Keratinocyte (primary cell): ENCODE measurements around the gene UFD1. TPM values are rescaled to one million over a fixed set of nuclear protein-coding genes. Genes with fewer than 3 reads are reported as not detected.

ENCODE experiments used
- DNase-seq: peaks from one replicate; pipeline ENCODE4 v3.0.0-alpha.2; 2011; ENCODE audit warnings: low read depth, missing footprints, low spot score
- FAIRE-seq: peaks from 2 replicates; lab custom pipeline; 2011; peaks lifted over from hg19 to GRCh38; lab: Jason Lieb, UNC
- H2AFZ ChIP-seq: 2 replicates; pipeline ENCODE4 v1.6.0; 2012; ENCODE audit warnings: low read length, control low read depth, inconsistent platforms; ENCODE audit not compliant: control insufficient read depth
- H3K27ac ChIP-seq: 2 replicates; pipeline ENCODE4 v1.5.1; 2011; ENCODE audit warnings: low read length; ENCODE audit not compliant: control insufficient read depth, insufficient read depth
- H3K27me3 ChIP-seq: 3 replicates; pipeline ENCODE4 v1.6.0; 2011; ENCODE audit warnings: low read length; ENCODE audit not compliant: control insufficient read depth, insufficient read depth; ENCODE audit errors: extremely low read depth
- H3K36me3 ChIP-seq, 2 experiments: 2 replicates in 1 of 2; 3 replicates in 1 of 2; pipeline ENCODE4 v1.5.1; 2011; ENCODE audit warnings: low read length in 2 of 2, mild to moderate bottlenecking in 1 of 2; ENCODE audit not compliant: control insufficient read depth in 2 of 2, insufficient read depth in 2 of 2; ENCODE audit errors: extremely low read depth in 1 of 2
- H3K4me1 ChIP-seq: 3 replicates; pipeline ENCODE4 v1.5.1; 2011; ENCODE audit warnings: low read length; ENCODE audit not compliant: control insufficient read depth, insufficient read depth; ENCODE audit errors: extremely low read depth
- H3K4me2 ChIP-seq: 3 replicates; pipeline ENCODE4 v1.6.0; 2011; ENCODE audit warnings: low read depth, low read length; ENCODE audit not compliant: control insufficient read depth, insufficient read depth; ENCODE audit errors: extremely low read depth
- H3K4me3 ChIP-seq, 3 experiments: fragments of 200-600 bp in 1 of 3; sonication (generic) in 1 of 3; 2 replicates in 2 of 3; 3 replicates in 1 of 3; pipeline ENCODE4 v1.5.1; 2011 to 2016; ENCODE audit warnings: low read length in 3 of 3, mild to moderate bottlenecking in 3 of 3, control low read depth in 2 of 3, inconsistent platforms in 1 of 3, low read depth in 1 of 3, mixed read lengths in 1 of 3, mixed run types in 1 of 3, moderate library complexity in 1 of 3; ENCODE audit not compliant: control insufficient read depth in 2 of 3, insufficient read depth in 2 of 3; ENCODE audit errors: extremely low read depth in 1 of 3
- H3K79me2 ChIP-seq: 2 replicates; pipeline ENCODE4 v1.6.0; 2012; ENCODE audit warnings: low read length; ENCODE audit not compliant: control insufficient read depth, insufficient read depth
- H3K9ac ChIP-seq: 3 replicates; pipeline ENCODE4 v1.6.0; 2011; ENCODE audit warnings: low read length; ENCODE audit not compliant: control insufficient read depth, insufficient read depth; ENCODE audit errors: extremely low read depth
- H3K9me1 ChIP-seq: 3 replicates; pipeline ENCODE4 v1.6.0; 2011; ENCODE audit warnings: low read length; ENCODE audit not compliant: control insufficient read depth, insufficient read depth; ENCODE audit errors: extremely low read depth
- H3K9me3 ChIP-seq: 2 replicates; pipeline ENCODE4 v1.5.1; 2012; ENCODE audit warnings: low read depth, low read length; ENCODE audit not compliant: control insufficient read depth
- H4K20me1 ChIP-seq: 3 replicates; pipeline ENCODE4 v1.6.0; 2011; ENCODE audit warnings: low read length; ENCODE audit not compliant: control insufficient read depth, insufficient read depth; ENCODE audit errors: extremely low read depth
- CTCF ChIP-seq, 3 experiments: IDR thresholded peaks in 1 of 3; conservative IDR thresholded peaks in 1 of 3; optimal IDR thresholded peaks in 1 of 3; 2 replicates in 2 of 3; 3 replicates in 1 of 3; pipeline versions ENCODE3 to v1.5.1; 2011; ENCODE audit warnings: low read length in 3 of 3, mild to moderate bottlenecking in 3 of 3, moderate library complexity in 2 of 3, control low read depth in 1 of 3, inconsistent platforms in 1 of 3; ENCODE audit not compliant: insufficient read depth in 2 of 3; ENCODE audit errors: extremely low read depth in 1 of 3
- EZH2 ChIP-seq: IDR thresholded peaks from one replicate; pipeline ENCODE4 v1.6.1; 2012; ENCODE audit warnings: inconsistent platforms, mild to moderate bottlenecking, low read length, moderate library complexity
- dilution Hi-C: fragments of 300-500 bp; cut with MboI; formaldehyde crosslinking; loops from one replicate; pipeline ENCODE4 v1.7.0; 2020; ENCODE audit warnings: low sequenced_read_pairs; ENCODE audit not compliant: extremely low pct_ligation_motif_present
- polyA plus RNA-seq, 5 experiments: library from polyadenylated mRNA; depleted of rRNA in 3 of 5; stranded (reverse) in 3 of 5; stranded (forward) in 1 of 5; unstranded in 1 of 5; fragments of >200 nt; gene quantifications; 1 replicate in 1 of 5; 2 replicates in 3 of 5; 3 replicates in 1 of 5; pipeline versions ENCODE4 v1.2.1 to v1.2.3, GENCODE V29; 2011 to 2012; ENCODE audit warnings: missing spikeins in 2 of 5, low read depth in 1 of 5, low replicate concordance in 1 of 5

Gene UFD1
- polyA plus RNA-seq, 1 donor (not counting 4 experiments of a cell fraction or from before 2014, with no cell fraction given), result 145 TPM

- Histone ChIP-seq H3K9ac (no peak overlapping the region), H3K27me3 (peaks cover 8% of the 10 kb centered on the region), H3K27ac (no peak overlapping the region), H3K4me2 (no peak overlapping the region), H2AFZ (no peak overlapping the region), H3K9me1 (no peaks in the 10 kb centered on the region), H4K20me1 (peaks cover 4% of the 10 kb centered on the region), H3K79me2 (no peaks in the 10 kb centered on the region), H3K9me3 (no peaks in the 10 kb centered on the region), H3K4me1 (peaks cover 2% of the 10 kb centered on the region), H3K36me3 (peaks cover 0 to 23% of the 10 kb centered on the region in 2 experiments), H3K4me3 (no peak overlapping the region)
- DNase-seq (no peak), FAIRE-seq (no peak)
- no peak for TF ChIP-seq EZH2
- TF ChIP-seq CTCF (optimal IDR thresholded peaks at IDR 0.05 in 1 of 3, IDR thresholded peaks at IDR 0.05 in 1 of 3, conservative IDR thresholded peaks at IDR 0.05 in 1 of 3; ENCODE audit: extremely low read depth in 1 of 3, insufficient read depth in 2 of 3, low read length in 3 of 3), result no peak
- dilution Hi-C loops, result no loop called here
These were observed 39.6 kb upstream of the UFD1 start for GRCh38 chr22:19518635-19519034.

GRCh38 chr22:19517919-19518611 lies 39.1 kb upstream of the UFD1 start:
- dilution Hi-C loops, result no loop called here
- DNase-seq (no peak), FAIRE-seq (no peak)
- no peak overlapping the region for H2AFZ ChIP-seq
- no peak overlapping the region for H3K4me2 ChIP-seq
- H3K9me3 ChIP-seq, result no peaks in the 10 kb centered on the region
- H3K9ac ChIP-seq, result no peak overlapping the region
- TF ChIP-seq EZH2 (no peak), CTCF (optimal IDR thresholded peaks at IDR 0.05 in 1 of 3, IDR thresholded peaks at IDR 0.05 in 1 of 3, conservative IDR thresholded peaks at IDR 0.05 in 1 of 3; ENCODE audit: extremely low read depth in 1 of 3, insufficient read depth in 2 of 3, low read length in 3 of 3) (no peak)
- peaks cover 0 to 23% of the 10 kb centered on the region in 2 experiments for H3K36me3 ChIP-seq
- peaks cover 4% of the 10 kb centered on the region for H4K20me1 ChIP-seq
- no peaks in the 10 kb centered on the region for H3K4me1 ChIP-seq
- no peaks in the 10 kb centered on the region for H3K9me1 ChIP-seq
- H3K4me3 ChIP-seq, result no peak overlapping the region
- H3K27ac ChIP-seq, result no peak overlapping the region
- H3K27me3 ChIP-seq, result peaks cover 3% of the 10 kb centered on the region
- no peaks in the 10 kb centered on the region for H3K79me2 ChIP-seq
